HepG2 (cell line): ENCODE measurements around the gene TMEM107. TPM values are rescaled to one million over a fixed set of nuclear protein-coding genes. Genes with fewer than 3 reads are reported as not detected.

Source experiments
- ASH2L ChIP-seq: fragments of 300-600, 200-600 bp; sonication (generic); IDR thresholded peaks from 2 replicates; pipeline ENCODE4 v1.7.0; 2017; ENCODE audit warnings: low read depth, mild to moderate bottlenecking, moderate library complexity, mixed read lengths, low read length; ENCODE audit not compliant: insufficient read length
- HOXA5 ChIP-seq: sonication (generic); formaldehyde crosslinking; IDR thresholded peaks from 2 replicates; pipeline ENCODE4 v1.4.0; 2020; ENCODE audit warnings: missing genetic modification reagents
- KMT2A ChIP-seq: sonication (generic); formaldehyde crosslinking; IDR thresholded peaks from 2 replicates; pipeline ENCODE4 v1.4.0; 2020; ENCODE audit warnings: missing genetic modification reagents
- MTA1 ChIP-seq: sonication (generic); formaldehyde crosslinking; IDR thresholded peaks from 2 replicates; pipeline ENCODE4 v1.4.0; 2020; ENCODE audit warnings: missing genetic modification reagents, mild to moderate bottlenecking, borderline replicate concordance
- MXD1 ChIP-seq: sonication (generic); formaldehyde crosslinking; IDR thresholded peaks from 2 replicates; pipeline ENCODE4 v1.4.0; 2020; ENCODE audit warnings: mild to moderate bottlenecking, missing genetic modification reagents
- MXD4 ChIP-seq: IDR thresholded peaks from 2 replicates; pipeline ENCODE4 v1.6.1; 2016; ENCODE audit warnings: mild to moderate bottlenecking, missing biosample characterization, missing genetic modification reagents
- NCOR1 ChIP-seq: fragments of 200-600 bp; sonication (generic); IDR thresholded peaks from 2 replicates; pipeline ENCODE4 v1.7.0; 2017; ENCODE audit warnings: antibody characterized with exemption, low read length, borderline replicate concordance
- POGK ChIP-seq: sonication (generic); formaldehyde crosslinking; conservative IDR thresholded peaks from 2 replicates; pipeline ENCODE4 v1.8.0; 2022; ENCODE audit warnings: mild to moderate bottlenecking, moderate library complexity, missing genetic modification reagents
- PRMT3 ChIP-seq: sonication (generic); formaldehyde crosslinking; IDR thresholded peaks from 2 replicates; pipeline ENCODE4 v1.8.1; 2022; ENCODE audit warnings: low read depth, mild to moderate bottlenecking, moderate library complexity, missing genetic modification reagents, borderline replicate concordance
- RARG ChIP-seq: sonication (generic); formaldehyde crosslinking; IDR thresholded peaks from 2 replicates; pipeline ENCODE4 v1.4.0; 2020; ENCODE audit warnings: low read depth, mild to moderate bottlenecking, missing genetic modification reagents
- RXRB ChIP-seq: IDR thresholded peaks from 2 replicates; pipeline ENCODE4 v1.6.1; 2016; ENCODE audit warnings: borderline replicate concordance, missing genetic modification reagents, missing compliant biosample characterization
- SMAD3 ChIP-seq: sonication (generic); formaldehyde crosslinking; IDR thresholded peaks from 2 replicates; pipeline ENCODE4 v1.4.0; 2020; ENCODE audit warnings: missing genetic modification reagents
- ZBTB3 ChIP-seq: sonication (generic); formaldehyde crosslinking; IDR thresholded peaks from 2 replicates; pipeline ENCODE4 v1.4.0; 2020; ENCODE audit warnings: low read depth, mild to moderate bottlenecking, moderate library complexity, missing genetic modification reagents, borderline replicate concordance
- ZNF446 ChIP-seq: sonication (generic); formaldehyde crosslinking; IDR thresholded peaks from 2 replicates; pipeline ENCODE4 v1.5.0; 2020; ENCODE audit warnings: mild to moderate bottlenecking, missing genetic modification reagents
- ZNF550 ChIP-seq: sonication (generic); formaldehyde crosslinking; IDR thresholded peaks from 2 replicates; pipeline ENCODE4 v1.4.0; 2020; ENCODE audit warnings: mild to moderate bottlenecking, missing genetic modification reagents, borderline replicate concordance
- ZNF646 ChIP-seq: sonication (generic); formaldehyde crosslinking; IDR thresholded peaks from 2 replicates; pipeline ENCODE4 v1.9.0; 2021; ENCODE audit warnings: mild to moderate bottlenecking, missing genetic modification reagents
- ZNF839 ChIP-seq: sonication (generic); formaldehyde crosslinking; IDR thresholded peaks from 2 replicates; pipeline ENCODE4 v1.4.0; 2020; ENCODE audit warnings: missing genetic modification reagents, mild to moderate bottlenecking, borderline replicate concordance
- polyA plus RNA-seq, 8 experiments: library from polyadenylated mRNA; depleted of rRNA in 3 of 8; stranded (reverse) in 7 of 8; unstranded in 1 of 8; fragments of >200 nt; fragmentation: Illumina TruSeq in 4 of 8; extraction: Trizol in 4 of 8; gene quantifications; 2 replicates each; pipeline versions ENCODE4 v1.2.1 to v1.2.3, GENCODE V29; 2011 to 2016; ENCODE audit warnings: low read depth in 4 of 8, missing spikeins in 1 of 8, mixed read lengths in 1 of 8; ENCODE audit not compliant: insufficient read depth in 1 of 8
- total RNA-seq, 5 experiments: library from RNA; depleted of rRNA; stranded (reverse); fragments of >200 nt; fragmentation: Illumina TruSeq; extraction: Trizol; gene quantifications; 2 replicates each; pipeline ENCODE4 v1.2.3, GENCODE V29; 2016; ENCODE audit warnings: low read depth in 1 of 5

TMEM107 gene
- total and polyA plus RNA-seq, 2 of the 13 experiments (the other 11 are each of a cell fraction or from before 2014, with no cell fraction given): 7.2 to 15.3 TPM

DNA sequence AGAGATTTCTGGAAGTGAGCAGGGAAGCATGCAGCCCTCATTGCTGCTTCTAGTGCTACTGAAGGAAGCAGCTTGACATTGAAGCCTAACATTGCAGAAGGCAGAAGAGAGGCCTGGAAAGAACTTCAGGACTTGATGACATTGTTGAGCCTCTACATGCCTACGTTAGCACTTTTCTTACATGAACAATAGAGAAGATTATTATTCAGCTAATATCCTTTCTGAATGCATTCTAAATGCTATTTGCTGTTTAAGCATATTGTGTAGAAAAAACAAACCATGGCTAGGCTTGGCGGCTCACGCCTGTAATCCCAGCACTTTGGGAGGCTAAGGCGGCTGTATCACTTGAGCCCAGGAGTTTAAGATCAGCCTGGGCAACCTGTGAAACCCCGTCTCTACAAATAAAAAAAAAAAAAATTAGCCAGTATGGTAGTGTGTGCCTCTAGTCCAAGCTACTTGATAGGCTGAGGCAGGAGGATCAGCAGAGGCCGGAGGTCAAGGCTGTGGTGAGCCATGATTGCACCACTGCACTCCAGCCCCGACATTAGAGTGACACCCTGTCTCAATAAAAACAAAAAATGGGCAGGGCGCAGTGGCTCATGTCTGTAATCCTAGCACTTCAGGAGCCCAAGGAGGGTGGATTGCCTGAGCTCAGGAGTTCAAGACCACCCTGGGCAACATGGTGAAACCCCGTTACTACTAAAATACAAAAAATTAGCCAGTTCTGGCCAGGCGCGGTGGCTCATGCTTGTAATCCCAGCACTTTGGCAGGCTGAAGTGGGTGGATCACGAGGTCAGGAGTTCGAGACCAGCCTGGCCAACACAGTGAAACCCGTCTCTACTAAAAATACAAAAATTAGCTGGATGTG lies 36.4 kb upstream of the TMEM107 start (continued):
- TF ChIP-seq ZNF646 (CRISPR knock-in tag) (no peak), NCOR1 (peak; percentile 70; the same call in 1 of the 2 replicates), RXRB (peak; percentile 77), POGK (no peak), SMAD3 (CRISPR knock-in tag) (peak; percentile 85; the same call in 1 of the 2 replicates), PRMT3 (CRISPR knock-in tag) (no peak), ZNF446 (CRISPR knock-in tag) (no peak), ASH2L (peak; percentile 28), ZBTB3 (no peak), MXD4 (CRISPR knock-in tag) (no peak), KMT2A (CRISPR knock-in tag) (no peak), MXD1 (no peak), HOXA5 (0 out of 2 replicates have a peak, but pooled peaks have one; percentile 44), ZNF839 (CRISPR knock-in tag) (no peak), MTA1 (CRISPR knock-in tag) (peak; percentile 61; the same call in 1 of the 2 replicates), ZNF550 (no peak), RARG (CRISPR knock-in tag) (no peak)
